HG02642 (cell line): ENCODE data around the gene ALDOC.

ENCODE experiments used
- ATAC-seq: cut with Tn5 transposase; IDR thresholded peaks from one replicate; pipeline ENCODE4 v1.9.1; 2021; ENCODE audit warnings: mild to moderate bottlenecking; ENCODE audit not compliant: unreplicated experiment, poor library complexity

ALDOC gene

GRCh38 chr17:28534740-28535375 lies 41.8 kb downstream of the ALDOC start:
- ATAC-seq, result no peak

GRCh38 chr17:28533091-28533807 lies 43.4 kb downstream of the ALDOC start:
- no peak for ATAC-seq

- ATAC-seq, result no peak
Observed at GRCh38 chr17:28532050-28532960, 44.4 kb downstream of the ALDOC start.

- ATAC-seq, result no peak
Observed at GRCh38 chr17:28530926-28531325, 45.8 kb downstream of the ALDOC start.

GRCh38 chr17:28530250-28530649 lies 46.4 kb downstream of the ALDOC start:
- ATAC-seq, result no peak

- ATAC-seq, result no peak
Observed at GRCh38 chr17:28529013-28529400, 47.7 kb downstream of the ALDOC start.

- no peak for ATAC-seq
Observed at GRCh38 chr17:28528327-28529012, 48.2 kb downstream of the ALDOC start.

- no peak for ATAC-seq
Observed at GRCh38 chr17:28527859-28528258, 48.8 kb downstream of the ALDOC start.

- no peak for ATAC-seq
Observed at GRCh38 chr17:28527181-28527681, 49.5 kb downstream of the ALDOC start.

- ATAC-seq, result no peak
Observed at GRCh38 chr17:28526381-28526780, 50.3 kb downstream of the ALDOC start.

- no peak for ATAC-seq
Observed at GRCh38 chr17:28524476-28525424, 51.9 kb downstream of the ALDOC start.

GRCh38 chr17:28523876-28524275 lies 52.8 kb downstream of the ALDOC start:
- no peak for ATAC-seq

GRCh38 chr17:28523186-28523585 lies 53.5 kb downstream of the ALDOC start:
- ATAC-seq, result no peak
